ENCODE data around the gene PLCL2. TPM values are rescaled to one million over a fixed set of nuclear protein-coding genes. Genes with fewer than 3 reads are reported as not detected.

PLCL2 gene
- total and polyA plus RNA-seq, 4 donors, result 1.5 to 16.5 (median 9.4) TPM

- no peak for TF ChIP-seq REST (IDR thresholded peaks at IDR 0.05)
- TF ChIP-seq JUND (IDR thresholded peaks at IDR 0.05), result no peak
- TF ChIP-seq SP1 (IDR thresholded peaks at IDR 0.05), result no peak
- TF ChIP-seq FOXA1 (IDR thresholded peaks at IDR 0.05), result no peak
- TF ChIP-seq HNF4G (IDR thresholded peaks at IDR 0.05), result no peak
- TF ChIP-seq, protein P1, sequence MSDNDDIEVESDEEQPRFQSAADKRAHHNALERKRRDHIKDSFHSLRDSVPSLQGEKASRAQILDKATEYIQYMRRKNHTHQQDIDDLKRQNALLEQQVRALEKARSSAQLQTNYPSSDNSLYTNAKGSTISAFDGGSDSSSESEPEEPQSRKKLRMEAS (IDR thresholded peaks at IDR 0.05), result no peak
- TF ChIP-seq EGR1 (IDR thresholded peaks at IDR 0.05; ENCODE audit: low read depth in 2 of 2), result no peak
- no peak for TF ChIP-seq RXRA (IDR thresholded peaks at IDR 0.05)
- TF ChIP-seq TAF1 (conservative IDR thresholded peaks at IDR 0.05), result no peak
Observed at GRCh38 chr3:16911916-16912315, 27.2 kb downstream of the PLCL2 start (continued).

DNA sequence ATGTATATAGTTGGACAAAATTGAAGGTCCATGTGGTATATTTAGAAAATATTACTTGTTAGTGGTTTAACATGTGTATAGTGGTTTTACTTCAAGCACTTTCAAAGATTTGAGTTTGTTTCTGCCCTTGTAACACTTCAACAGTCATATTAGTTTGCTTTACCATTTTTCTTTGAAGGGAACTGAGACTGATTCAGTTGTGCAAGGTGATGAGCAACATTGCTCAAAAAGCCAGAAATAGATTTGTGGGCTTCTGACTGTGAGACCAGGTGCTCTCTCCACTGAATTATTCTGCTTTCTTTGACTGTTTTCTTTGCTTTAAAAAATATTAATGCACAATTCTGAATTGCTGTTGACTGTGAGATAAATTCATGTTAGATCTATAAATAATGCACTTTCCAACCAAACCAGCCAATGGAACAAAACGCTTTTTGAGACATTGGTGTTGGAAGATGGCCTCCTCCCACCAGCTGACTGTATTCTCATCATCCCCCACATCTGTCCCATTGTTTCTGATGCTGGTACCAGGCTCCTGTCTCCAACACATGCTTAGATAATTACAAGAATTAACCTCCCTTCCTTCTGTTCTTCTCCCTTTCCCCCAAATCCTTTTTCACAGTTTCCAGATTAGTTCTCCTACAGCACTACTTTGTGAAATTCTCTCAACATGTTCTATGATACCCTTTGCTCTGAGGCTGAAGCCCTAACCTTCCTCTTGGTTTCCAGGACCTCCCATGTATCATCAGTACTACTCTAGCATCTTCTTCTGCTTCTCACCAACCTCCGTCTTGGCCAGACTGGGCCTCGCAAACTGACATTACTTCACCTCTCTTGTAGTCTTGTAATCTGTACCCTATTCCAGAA lies 27.9 kb downstream of the PLCL2 start:
- no peak for DNase-seq (ENCODE audit: low spot score)
- WGBS, result 93% methylated on average over 3 of the region's 3 CpGs
- Histone ChIP-seq H3K4me1 (ENCODE audit: control insufficient read depth in 4 of 4, insufficient read depth in 4 of 4, low read length in 3 of 4) (peaks cover 0 to 11% (median 1%) of the 10 kb centered on the region in 4 donors), H3K9ac (ENCODE audit: low read depth in 1 of 2, low read length in 2 of 2) (no peak overlapping the region), H3K9me3 (ENCODE audit: control insufficient read depth in 4 of 4, low read length in 3 of 4) (no peaks in the 10 kb centered on the region), H3K27me3 (ENCODE audit: control insufficient read depth in 4 of 4, insufficient read depth in 4 of 4, low read length in 3 of 4) (no peaks in the 10 kb centered on the region), H3K4me3 (ENCODE audit: low read depth in 1 of 3, low read length in 3 of 3) (no peak overlapping the region), H3K27ac (ENCODE audit: low read depth in 1 of 2, low read length in 2 of 2) (no peak overlapping the region), H3K36me3 (ENCODE audit: control insufficient read depth in 4 of 4, insufficient read depth in 3 of 4, low read depth in 1 of 4, low read length in 3 of 4) (no peaks in the 10 kb centered on the region)
- TF ChIP-seq HNF4A (conservative IDR thresholded peaks at IDR 0.05), result no peak

DNA sequence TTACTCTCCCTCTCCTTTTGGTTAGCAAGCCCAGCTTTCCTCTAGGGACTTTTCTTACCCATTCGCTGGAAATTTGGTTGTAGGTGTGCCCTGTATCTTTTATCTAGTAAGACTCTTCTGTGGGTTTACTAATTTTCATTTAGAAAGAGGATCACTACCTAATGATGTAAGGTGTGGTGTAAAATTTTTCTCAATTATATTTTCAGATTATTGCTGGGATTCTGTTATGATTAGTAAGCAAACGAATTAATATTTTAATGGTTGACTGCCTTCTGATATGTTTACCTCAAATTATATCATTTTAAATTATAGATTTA lies 28.5 kb downstream of the PLCL2 start:
- no peak for DNase-seq (ENCODE audit: low spot score)
- Histone ChIP-seq H3K4me3 (ENCODE audit: low read depth in 1 of 3, low read length in 3 of 3) (no peak overlapping the region), H3K9ac (ENCODE audit: low read depth in 1 of 2, low read length in 2 of 2) (no peak overlapping the region), H3K9me3 (ENCODE audit: control insufficient read depth in 4 of 4, low read length in 3 of 4) (no peaks in the 10 kb centered on the region), H3K36me3 (ENCODE audit: control insufficient read depth in 4 of 4, insufficient read depth in 3 of 4, low read depth in 1 of 4, low read length in 3 of 4) (no peaks in the 10 kb centered on the region), H3K4me1 (ENCODE audit: control insufficient read depth in 4 of 4, insufficient read depth in 4 of 4, low read length in 3 of 4) (peaks cover 0 to 15% (median 3%) of the 10 kb centered on the region in 4 donors), H3K27me3 (ENCODE audit: control insufficient read depth in 4 of 4, insufficient read depth in 4 of 4, low read length in 3 of 4) (no peaks in the 10 kb centered on the region), H3K27ac (ENCODE audit: low read depth in 1 of 2, low read length in 2 of 2) (no peak overlapping the region)
- WGBS, result 93% methylated on average over 2 of the region's 2 CpGs
- TF ChIP-seq NR2F2 (IDR thresholded peaks at IDR 0.05) (no peak), EGR1 (IDR thresholded peaks at IDR 0.05; ENCODE audit: low read depth in 2 of 2) (no peak), FOXA1 (IDR thresholded peaks at IDR 0.05) (no peak)

DNA sequence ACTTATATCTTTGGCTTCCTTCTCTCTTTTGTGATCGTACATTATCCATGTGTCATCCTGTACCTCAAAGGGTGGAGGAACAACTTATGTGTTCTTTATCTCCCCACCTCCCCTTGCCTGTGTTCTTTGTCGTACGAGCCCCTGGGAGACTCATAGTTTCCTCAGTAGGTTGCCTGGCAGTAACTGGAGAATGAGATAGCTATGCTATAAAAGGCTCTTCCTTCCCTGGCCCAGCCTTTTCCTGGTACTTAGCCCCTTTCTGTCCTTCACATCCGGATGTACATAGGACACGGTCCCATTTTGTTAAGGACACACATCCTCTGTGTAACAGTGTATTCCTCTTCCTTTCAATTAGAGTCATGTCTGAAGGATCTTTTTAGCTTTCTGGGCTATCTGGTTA lies 32.1 kb downstream of the PLCL2 start:
- peaks cover 0 to 29% (median 11%) of the 10 kb centered on the region in 4 donors for H3K4me1 ChIP-seq (ENCODE audit: control insufficient read depth in 4 of 4, insufficient read depth in 4 of 4, low read length in 3 of 4)
- TF ChIP-seq GABPA (IDR thresholded peaks at IDR 0.05 in 1 of 2, conservative IDR thresholded peaks at IDR 0.05 in 1 of 2) (peak in 1 of 2 donors; percentile 30), HNF4G (IDR thresholded peaks at IDR 0.05) (no peak), EGR1 (IDR thresholded peaks at IDR 0.05; ENCODE audit: low read depth in 2 of 2) (no peak)
- H3K9me3 ChIP-seq (ENCODE audit: control insufficient read depth in 4 of 4, low read length in 3 of 4), result no peaks in the 10 kb centered on the region
- H3K36me3 ChIP-seq (ENCODE audit: control insufficient read depth in 4 of 4, insufficient read depth in 3 of 4, low read depth in 1 of 4, low read length in 3 of 4), result no peaks in the 10 kb centered on the region
- H3K27me3 ChIP-seq (ENCODE audit: control insufficient read depth in 4 of 4, insufficient read depth in 4 of 4, low read length in 3 of 4), result no peaks in the 10 kb centered on the region
- no peak for DNase-seq (ENCODE audit: low spot score)
- H3K27ac ChIP-seq (ENCODE audit: low read depth in 1 of 2, low read length in 2 of 2), result no peak overlapping the region
- no peak overlapping the region for H3K4me3 ChIP-seq (ENCODE audit: low read depth in 1 of 3, low read length in 3 of 3)
- H3K9ac ChIP-seq (ENCODE audit: low read depth in 1 of 2, low read length in 2 of 2), result no peak overlapping the region
- 62% methylated on average over 5 of the region's 5 CpGs for WGBS
